ENCODE data around the gene MRNIP. TPM values are rescaled to one million over a fixed set of nuclear protein-coding genes. Genes with fewer than 3 reads are reported as not detected.

The MRNIP gene
- total RNA-seq, 4 donors from 2014 or later = 17.9 to 50.6 (median 34.3) TPM

- Histone ChIP-seq H3K4me3 (no peak overlapping the region), H3K36me3 (peaks cover 0 to 98% of the 10 kb centered on the region in 2 donors), H3K27ac (no peak overlapping the region)
These were observed 8.9 kb upstream of the MRNIP start for GRCh38 chr5:179867476-179867875.

GRCh38 chr5:179867079-179867465, 8.5 kb upstream of the MRNIP start:
- Histone ChIP-seq H3K27ac (no peak overlapping the region), H3K36me3 (peaks cover 0 to 98% of the 10 kb centered on the region in 2 donors), H3K9me3 (no peaks in the 10 kb centered on the region), H3K4me3 (no peak overlapping the region), H3K27me3 (no peaks in the 10 kb centered on the region), H3K4me1 (no peaks in the 10 kb centered on the region)
- TF ChIP-seq EP300 (IDR thresholded peaks at IDR 0.05) (no peak), CTCF (IDR thresholded peaks at IDR 0.05) (no peak), POLR2A (IDR thresholded peaks at IDR 0.05) (no peak), POLR2AphosphoS5 (IDR thresholded peaks at IDR 0.05) (no peak)
- WGBS, 2 donors (ENCODE audit: low coverage in 1 of 2) = 80 to 95% methylated on average over 1 to 5 of the region's 6 CpGs
- ATAC-seq = no peak

More at GRCh38 chr5:179867476-179867875, 8.9 kb upstream of the MRNIP start:
- no peaks in the 10 kb centered on the region for H3K27me3 ChIP-seq
- H3K4me1 ChIP-seq = no peaks in the 10 kb centered on the region
- 100% methylated on average over 1 of the region's 11 CpGs; no CpG with 5 or more reads in 1 of the 2 donors for WGBS, 2 donors (ENCODE audit: low coverage in 1 of 2)
- no peak for TF ChIP-seq CTCF (IDR thresholded peaks at IDR 0.05)
- TF ChIP-seq POLR2AphosphoS5 (IDR thresholded peaks at IDR 0.05) = no peak
- TF ChIP-seq POLR2A (IDR thresholded peaks at IDR 0.05) = no peak
- TF ChIP-seq EP300 (IDR thresholded peaks at IDR 0.05) = no peak
- H3K9me3 ChIP-seq = no peaks in the 10 kb centered on the region
- no peak for ATAC-seq

- TF ChIP-seq POLR2A (IDR thresholded peaks at IDR 0.05) (no peak), CTCF (IDR thresholded peaks at IDR 0.05) (no peak), POLR2AphosphoS5 (IDR thresholded peaks at IDR 0.05) (no peak), EP300 (IDR thresholded peaks at IDR 0.05) (no peak)
- no peaks in the 10 kb centered on the region for H3K9me3 ChIP-seq
- ATAC-seq = no peak
- WGBS, 2 donors (ENCODE audit: low coverage in 1 of 2) = 31 to 65% methylated on average over 3 to 6 of the region's 21 CpGs
- no peaks in the 10 kb centered on the region for H3K27me3 ChIP-seq
- H3K4me3 ChIP-seq = no peak overlapping the region
- H3K27ac ChIP-seq = no peak overlapping the region
- no peaks in the 10 kb centered on the region for H3K4me1 ChIP-seq
- peaks cover 0 to 98% of the 10 kb centered on the region in 2 donors for H3K36me3 ChIP-seq
These were observed 7.8 kb upstream of the MRNIP start for GRCh38 chr5:179866241-179867078.

GRCh38 chr5:179865491-179866240, 7.0 kb upstream of the MRNIP start:
- Histone ChIP-seq H3K4me3 (no peak overlapping the region), H3K36me3 (peaks cover 0 to 93% of the 10 kb centered on the region in 2 donors), H3K9me3 (no peaks in the 10 kb centered on the region), H3K27ac (no peak overlapping the region), H3K27me3 (no peaks in the 10 kb centered on the region), H3K4me1 (peaks cover 0 to under 1% (median 0%) of the 10 kb centered on the region in 3 donors)
- TF ChIP-seq POLR2AphosphoS5 (IDR thresholded peaks at IDR 0.05) = no peak
- no peak for TF ChIP-seq EP300 (IDR thresholded peaks at IDR 0.05)
- TF ChIP-seq POLR2A (IDR thresholded peaks at IDR 0.05) = no peak
- TF ChIP-seq CTCF (IDR thresholded peaks at IDR 0.05) = no peak
- ATAC-seq = no peak
- 80 to 87% methylated on average over 4 to 13 of the region's 15 CpGs for WGBS, 2 donors (ENCODE audit: low coverage in 1 of 2)

Data from gastroesophageal sphincter (tissue), 4 donors.